WTC11 (cell line): ENCODE measurements around the gene AGAP1. TPM values are rescaled to one million over a fixed set of nuclear protein-coding genes. Genes with fewer than 3 reads are reported as not detected.

Experiments used
- ATAC-seq: fragments of 200-7000 bp; cut with Tn5 transposase; 2 replicates; pipeline ENCODE4 v1.10.0; 2021; ENCODE audit warnings: mild to moderate bottlenecking, moderate library complexity
- CTCF ChIA-PET: fragments of 300-600 bp; sonication (Branson Sonifier 250); formaldehyde crosslinking; loops from one replicate; lab custom pipeline; 2021; ENCODE audit warnings: antibody characterized with exemption; lab: Charles Lee
- POLR2A ChIA-PET: fragments of 350-600 bp; sonication (Branson Sonifier 250); formaldehyde crosslinking; loops from one replicate; lab custom pipeline; 2021; ENCODE audit warnings: antibody characterized with exemption; lab: Charles Lee
- DNase-seq: peaks from one replicate; pipeline ENCODE4 v3.0.0; 2021; ENCODE audit warnings: low spot score
- H3K27ac Mint-ChIP-seq: 2 replicates; pipeline ENCODE4 v1.8.0; 2021; ENCODE audit warnings: mixed read lengths
- H3K27me3 Mint-ChIP-seq: 2 replicates; pipeline ENCODE4 v1.8.0; 2021; ENCODE audit warnings: low read depth, mild to moderate bottlenecking, moderate library complexity, mixed read lengths
- H3K36me3 Mint-ChIP-seq: 2 replicates; pipeline ENCODE4 v1.8.0; 2021; ENCODE audit warnings: mixed read lengths
- H3K4me1 Mint-ChIP-seq: 2 replicates; pipeline ENCODE4 v1.8.0; 2022; ENCODE audit warnings: mixed read lengths
- H3K4me3 Mint-ChIP-seq: 2 replicates; pipeline ENCODE4 v1.8.0; 2021; ENCODE audit warnings: mild to moderate bottlenecking, moderate library complexity, mixed read lengths
- H3K9me3 Mint-ChIP-seq: 2 replicates; pipeline ENCODE4 v1.8.0; 2021; ENCODE audit warnings: mixed read lengths
- ATF3 ChIP-seq: sonication (generic); formaldehyde crosslinking; conservative IDR thresholded peaks from 2 replicates; pipeline ENCODE4 v1.8.1; 2022; ENCODE audit warnings: mild to moderate bottlenecking, missing genetic modification reagents
- CTCF ChIP-seq: fragments of 200-600 bp; IDR thresholded peaks from 2 replicates; pipeline ENCODE4 v1.8.0; 2022; ENCODE audit warnings: antibody characterized with exemption
- E2F5 ChIP-seq: sonication (generic); formaldehyde crosslinking; IDR thresholded peaks from 2 replicates; pipeline ENCODE4 v1.8.1; 2022; ENCODE audit warnings: mild to moderate bottlenecking, moderate library complexity, missing genetic modification reagents
- EMX1 ChIP-seq: fragments of 250-450 bp; sonication (Bioruptor Pico); IDR thresholded peaks from 2 replicates; pipeline ENCODE4 v1.8.0; 2021; ENCODE audit warnings: mild to moderate bottlenecking
- ESRRA ChIP-seq: sonication (generic); formaldehyde crosslinking; IDR thresholded peaks from 2 replicates; pipeline ENCODE4 v1.8.1; 2022; ENCODE audit warnings: mild to moderate bottlenecking, missing genetic modification reagents, borderline replicate concordance
- GTF2I ChIP-seq: fragments of 250-450 bp; sonication (Bioruptor Pico); conservative IDR thresholded peaks from 2 replicates; pipeline ENCODE4 v1.4.0; 2021; ENCODE audit warnings: mild to moderate bottlenecking
- HMGA2 ChIP-seq: fragments of 250-450 bp; sonication (Bioruptor Pico); IDR thresholded peaks from 2 replicates; pipeline ENCODE4 v1.4.0; 2021; ENCODE audit warnings: mild to moderate bottlenecking, moderate library complexity
- HMGXB4 ChIP-seq: sonication (generic); formaldehyde crosslinking; IDR thresholded peaks from 2 replicates; pipeline ENCODE4 v1.8.1; 2023; ENCODE audit warnings: mild to moderate bottlenecking, moderate library complexity, missing genetic modification reagents
- MLX ChIP-seq: sonication (generic); formaldehyde crosslinking; IDR thresholded peaks from 2 replicates; pipeline ENCODE4 v1.8.1; 2023; ENCODE audit warnings: mild to moderate bottlenecking, missing genetic modification reagents, moderate library complexity
- MXD4 ChIP-seq: fragments of 250-450 bp; sonication (Bioruptor Pico); IDR thresholded peaks from 2 replicates; pipeline ENCODE4 v1.8.0; 2021; ENCODE audit warnings: mild to moderate bottlenecking, moderate library complexity, borderline replicate concordance
- NR3C1 ChIP-seq: sonication (generic); formaldehyde crosslinking; conservative IDR thresholded peaks from 2 replicates; pipeline ENCODE4 v1.8.1; 2023; ENCODE audit warnings: low read depth, mild to moderate bottlenecking, missing genetic modification reagents
- RORB ChIP-seq: fragments of 250-450 bp; sonication (Bioruptor Pico); IDR thresholded peaks from 2 replicates; pipeline ENCODE4 v1.9.0; 2021; ENCODE audit warnings: mild to moderate bottlenecking
- SMAD3 ChIP-seq: sonication (generic); formaldehyde crosslinking; IDR thresholded peaks from 2 replicates; pipeline ENCODE4 v1.8.0; 2022; ENCODE audit warnings: missing genetic modification reagents, mild to moderate bottlenecking, borderline replicate concordance
- TEAD1 ChIP-seq: sonication (generic); formaldehyde crosslinking; IDR thresholded peaks from 2 replicates; pipeline ENCODE4 v1.8.0; 2022; ENCODE audit warnings: mild to moderate bottlenecking, missing genetic modification reagents
- USF1 ChIP-seq: sonication (generic); formaldehyde crosslinking; IDR thresholded peaks from 2 replicates; pipeline ENCODE4 v1.8.0; 2022; ENCODE audit warnings: mild to moderate bottlenecking, missing genetic modification reagents
- ZBTB21 ChIP-seq: sonication (generic); formaldehyde crosslinking; IDR thresholded peaks from 2 replicates; pipeline ENCODE4 v1.8.1; 2023; ENCODE audit warnings: mild to moderate bottlenecking, missing genetic modification reagents, borderline replicate concordance
- ZBTB43 ChIP-seq: sonication (generic); formaldehyde crosslinking; IDR thresholded peaks from 2 replicates; pipeline ENCODE4 v1.8.1; 2023; ENCODE audit warnings: mild to moderate bottlenecking, missing genetic modification reagents
- ZNF219 ChIP-seq: sonication (generic); formaldehyde crosslinking; IDR thresholded peaks from 2 replicates; pipeline ENCODE4 v1.8.0; 2023; ENCODE audit warnings: missing genetic modification reagents, mild to moderate bottlenecking, borderline replicate concordance
- ZNF671 ChIP-seq: fragments of 250-450 bp; sonication (Bioruptor Pico); IDR thresholded peaks from 2 replicates; pipeline ENCODE4 v1.8.0; 2021; ENCODE audit warnings: mild to moderate bottlenecking
- total RNA-seq: library from RNA; stranded (reverse); gene quantifications from 3 replicates; pipeline ENCODE4 v1.2.3, GENCODE V29; 2021

Gene AGAP1
- total RNA-seq, 1 experiment from 2014 or later = 49.3 TPM

GRCh38 chr2:235480614-235481013, 13.2 kb upstream of the AGAP1 start:
- no peaks in the 10 kb centered on the region for H3K27me3 Mint-ChIP-seq
- DNase-seq = no peak
- H3K36me3 Mint-ChIP-seq = no peaks in the 10 kb centered on the region
- H3K4me3 Mint-ChIP-seq = no peak overlapping the region
- POLR2A ChIA-PET = no interaction called here
- no peak for TF ChIP-seq CTCF
- TF ChIP-seq NR3C1 = no peak
- TF ChIP-seq ATF3 (CRISPR knock-in tag) = no peak
- no peak for TF ChIP-seq HMGA2
- TF ChIP-seq HMGXB4 (CRISPR knock-in tag) = no peak
- TF ChIP-seq ZNF671 (CRISPR knock-in tag) = no peak
- no peak for TF ChIP-seq MLX (CRISPR knock-in tag)
- TF ChIP-seq ESRRA (CRISPR knock-in tag) = no peak
- TF ChIP-seq, all 79 proteins: peak for 0
- no peak for ATAC-seq
- no peak overlapping the region for H3K27ac Mint-ChIP-seq
- H3K4me1 Mint-ChIP-seq = no peaks in the 10 kb centered on the region
- CTCF ChIA-PET = no interaction called here
- H3K9me3 Mint-ChIP-seq = peaks cover 5% of the 10 kb centered on the region

GRCh38 chr2:235483313-235483712, 10.5 kb upstream of the AGAP1 start:
- no peak for ATAC-seq
- peaks cover 12% of the 10 kb centered on the region for H3K9me3 Mint-ChIP-seq
- DNase-seq = no peak
- no peak overlapping the region for H3K4me3 Mint-ChIP-seq
- H3K27me3 Mint-ChIP-seq = no peaks in the 10 kb centered on the region; the same call in 1 of the 2 replicates
- no peaks in the 10 kb centered on the region for H3K36me3 Mint-ChIP-seq
- H3K4me1 Mint-ChIP-seq = no peaks in the 10 kb centered on the region
- H3K27ac Mint-ChIP-seq = no peak overlapping the region
- CTCF ChIA-PET = no interaction called here
- TF ChIP-seq EMX1 (no peak), TEAD1 (CRISPR knock-in tag) (no peak), ZNF671 (CRISPR knock-in tag) (no peak), HMGA2 (no peak), ZBTB43 (CRISPR knock-in tag) (no peak), GTF2I (CRISPR knock-in tag) (no peak), ZBTB21 (no peak), USF1 (CRISPR knock-in tag) (no peak), MLX (CRISPR knock-in tag) (no peak), SMAD3 (CRISPR knock-in tag) (no peak), ZNF219 (CRISPR knock-in tag) (no peak), RORB (no peak), E2F5 (CRISPR knock-in tag) (no peak), MXD4 (no peak)
- POLR2A ChIA-PET = no interaction called here
